ENCODE results near the gene IBA57. TPM values are rescaled to one million over a fixed set of nuclear protein-coding genes. Genes with fewer than 3 reads are reported as not detected.

The IBA57 gene
- total RNA-seq, 1 donor, result 4.3 TPM

DNA sequence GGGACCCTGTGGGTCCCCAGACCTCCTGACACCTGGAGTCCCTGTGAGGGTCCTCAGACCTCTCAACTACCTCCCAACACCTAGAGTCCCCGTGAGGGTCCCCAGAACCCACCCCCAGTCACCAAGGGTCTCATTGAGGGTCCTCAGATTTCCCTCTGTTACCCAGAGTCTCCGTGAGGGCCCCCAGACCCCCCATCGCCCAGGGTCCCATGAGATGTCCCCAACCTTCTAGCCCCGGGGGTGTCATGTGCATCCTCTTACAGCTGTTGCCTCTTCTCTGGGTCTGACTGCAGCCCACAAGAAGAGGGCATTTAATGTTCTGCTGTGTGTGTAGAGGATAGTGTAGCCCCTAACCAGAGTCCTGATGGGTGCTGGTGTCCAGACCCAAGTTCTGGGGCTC is 17.8 kb upstream of the IBA57 start:
- H3K4me3 ChIP-seq (ENCODE audit: low read depth, low read length), result no peak overlapping the region
- TF ChIP-seq, protein P1, sequence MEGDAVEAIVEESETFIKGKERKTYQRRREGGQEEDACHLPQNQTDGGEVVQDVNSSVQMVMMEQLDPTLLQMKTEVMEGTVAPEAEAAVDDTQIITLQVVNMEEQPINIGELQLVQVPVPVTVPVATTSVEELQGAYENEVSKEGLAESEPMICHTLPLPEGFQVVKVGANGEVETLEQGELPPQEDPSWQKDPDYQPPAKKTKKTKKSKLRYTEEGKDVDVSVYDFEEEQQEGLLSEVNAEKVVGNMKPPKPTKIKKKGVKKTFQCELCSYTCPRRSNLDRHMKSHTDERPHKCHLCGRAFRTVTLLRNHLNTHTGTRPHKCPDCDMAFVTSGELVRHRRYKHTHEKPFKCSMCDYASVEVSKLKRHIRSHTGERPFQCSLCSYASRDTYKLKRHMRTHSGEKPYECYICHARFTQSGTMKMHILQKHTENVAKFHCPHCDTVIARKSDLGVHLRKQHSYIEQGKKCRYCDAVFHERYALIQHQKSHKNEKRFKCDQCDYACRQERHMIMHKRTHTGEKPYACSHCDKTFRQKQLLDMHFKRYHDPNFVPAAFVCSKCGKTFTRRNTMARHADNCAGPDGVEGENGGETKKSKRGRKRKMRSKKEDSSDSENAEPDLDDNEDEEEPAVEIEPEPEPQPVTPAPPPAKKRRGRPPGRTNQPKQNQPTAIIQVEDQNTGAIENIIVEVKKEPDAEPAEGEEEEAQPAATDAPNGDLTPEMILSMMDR (IDR thresholded peaks at IDR 0.05; ENCODE audit: insufficient read depth, low read depth, low read length), result no peak
- DNase-seq (ENCODE audit: low read depth), result no peak

DNA sequence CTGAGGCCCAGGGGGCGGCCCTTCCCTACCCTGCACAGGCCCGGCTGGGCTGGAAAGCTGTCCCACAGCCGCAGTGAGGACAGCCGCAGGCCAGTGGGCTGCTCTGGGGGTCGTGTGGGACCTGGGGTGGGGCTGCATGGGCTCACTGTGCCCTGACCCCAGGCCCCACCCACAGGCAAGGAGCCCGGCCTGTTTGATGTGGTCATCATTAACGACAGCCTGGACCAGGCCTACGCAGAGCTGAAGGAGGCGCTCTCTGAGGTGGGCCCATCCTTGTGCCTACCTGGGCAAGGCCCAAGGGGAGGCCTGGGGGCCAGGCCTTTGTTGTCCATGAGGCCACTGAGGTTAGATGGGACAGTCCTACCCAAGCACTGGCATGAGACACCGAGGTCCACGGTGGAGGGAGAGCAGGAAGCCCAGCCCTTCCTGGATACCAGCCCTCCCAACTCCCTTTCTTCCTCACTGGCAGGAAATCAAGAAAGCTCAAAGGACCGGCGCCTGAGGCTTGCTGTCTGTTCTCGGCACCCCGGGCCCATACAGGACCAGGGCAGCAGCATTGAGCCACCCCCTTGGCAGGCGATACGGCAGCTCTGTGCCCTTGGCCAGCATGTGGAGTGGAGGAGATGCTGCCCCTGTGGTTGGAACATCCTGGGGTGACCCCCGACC is 17.3 kb upstream of the IBA57 start:
- no peak overlapping the region for H3K4me3 ChIP-seq (ENCODE audit: low read depth, low read length)
- TF ChIP-seq, protein P1 (IDR thresholded peaks at IDR 0.05; ENCODE audit: insufficient read depth, low read depth, low read length), result no peak
- no peak for DNase-seq (ENCODE audit: low read depth)

DNA sequence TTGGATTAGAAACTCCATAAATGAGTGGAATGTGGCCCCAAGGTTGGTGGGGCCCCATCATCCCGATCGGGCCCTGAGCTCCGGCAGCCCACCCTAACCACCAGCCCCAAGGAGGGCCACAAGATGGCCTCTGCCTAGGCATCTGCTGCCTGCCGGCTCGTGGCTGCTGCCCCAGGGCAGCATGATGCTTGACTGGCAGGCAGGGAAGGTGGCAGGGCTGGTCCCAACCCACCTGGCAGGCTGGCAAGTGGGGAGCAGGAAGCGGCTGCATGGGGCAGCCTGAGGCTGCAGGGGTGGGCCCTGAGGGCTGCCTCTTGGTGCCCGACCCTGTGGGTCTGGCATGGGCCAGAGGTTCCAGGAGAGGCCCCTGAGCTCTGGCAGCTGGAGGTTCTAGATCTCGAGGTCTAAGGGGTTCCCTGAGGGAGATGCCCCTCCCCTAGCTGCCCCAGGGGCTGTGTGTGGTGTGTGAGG is 16.6 kb upstream of the IBA57 start:
- TF ChIP-seq, protein P1 (IDR thresholded peaks at IDR 0.05; ENCODE audit: insufficient read depth, low read depth, low read length), result no peak
- DNase-seq (ENCODE audit: low read depth), result no peak
- H3K4me3 ChIP-seq (ENCODE audit: low read depth, low read length), result no peak overlapping the region

DNA sequence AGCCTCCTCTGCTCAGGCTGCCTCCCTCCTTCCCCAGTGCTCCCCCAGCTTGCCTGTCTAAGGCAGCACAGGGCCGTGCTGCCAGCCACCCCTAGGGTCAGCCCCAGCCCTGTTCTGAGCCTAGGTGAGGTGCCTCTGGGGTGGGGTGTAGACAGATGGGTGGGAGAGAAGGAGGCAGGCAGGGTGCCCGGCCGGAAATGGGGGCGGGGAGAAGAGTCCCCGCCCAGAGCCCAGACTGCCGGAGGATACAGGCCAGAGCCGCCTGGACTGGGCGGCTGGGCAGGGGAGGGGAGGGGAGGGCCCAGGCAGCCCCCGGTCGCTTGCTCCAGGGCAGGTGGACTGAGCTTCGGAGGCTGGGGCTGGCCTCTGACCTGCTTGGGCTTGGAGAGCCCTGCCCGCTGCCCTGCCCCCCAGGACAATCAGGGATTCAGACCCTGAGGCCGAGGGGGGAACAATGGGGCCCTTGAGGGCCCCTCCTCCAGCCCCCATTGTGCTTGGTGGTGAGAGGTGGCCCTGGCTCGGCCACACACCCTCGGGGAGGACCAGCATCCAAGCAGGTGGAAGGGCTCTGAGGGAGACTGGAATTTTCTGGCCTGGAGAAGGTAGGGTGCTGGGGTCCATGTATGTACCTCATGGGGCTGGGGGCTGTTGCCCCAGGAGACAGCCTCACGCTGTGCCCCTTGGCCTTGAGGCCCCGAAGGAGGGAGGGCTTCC is 16.0 kb upstream of the IBA57 start, which contains the start of gene GJC2:
Gene GJC2, plus strand, starts transcription at position 525 of the 714 bp plus-strand sequence. CDS start 7,829 bp downstream, outside the sequence.
- TF ChIP-seq, protein P1 (IDR thresholded peaks at IDR 0.05; ENCODE audit: insufficient read depth, low read depth, low read length), result no peak
- peak; percentile 52 for DNase-seq (ENCODE audit: low read depth)
- peak within 1 kb of the TSS; percentile 25 for H3K4me3 ChIP-seq (ENCODE audit: low read depth, low read length)

DNA sequence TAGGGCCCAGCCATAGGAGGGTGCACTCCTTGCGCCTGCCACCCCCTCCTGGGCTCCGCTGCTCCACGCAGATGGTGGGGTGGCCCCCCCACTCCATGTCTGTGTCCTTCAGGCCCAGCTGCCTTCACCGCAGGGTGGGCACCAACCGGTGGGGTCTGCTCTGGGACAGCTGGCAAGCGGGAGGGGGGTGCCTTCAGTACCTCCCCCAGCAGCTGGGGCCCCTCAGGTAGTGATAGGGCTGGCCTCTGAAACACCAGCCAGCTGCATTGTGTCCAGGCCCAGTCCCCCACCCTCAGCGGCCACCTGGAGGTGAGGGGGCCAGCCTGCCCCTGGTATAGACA is 15.5 kb upstream of the IBA57 start:
- TF ChIP-seq, protein P1 (IDR thresholded peaks at IDR 0.05; ENCODE audit: insufficient read depth, low read depth, low read length), result no peak
- H3K4me3 ChIP-seq (ENCODE audit: low read depth, low read length), result no peak overlapping the region
- DNase-seq (ENCODE audit: low read depth), result no peak

DNA sequence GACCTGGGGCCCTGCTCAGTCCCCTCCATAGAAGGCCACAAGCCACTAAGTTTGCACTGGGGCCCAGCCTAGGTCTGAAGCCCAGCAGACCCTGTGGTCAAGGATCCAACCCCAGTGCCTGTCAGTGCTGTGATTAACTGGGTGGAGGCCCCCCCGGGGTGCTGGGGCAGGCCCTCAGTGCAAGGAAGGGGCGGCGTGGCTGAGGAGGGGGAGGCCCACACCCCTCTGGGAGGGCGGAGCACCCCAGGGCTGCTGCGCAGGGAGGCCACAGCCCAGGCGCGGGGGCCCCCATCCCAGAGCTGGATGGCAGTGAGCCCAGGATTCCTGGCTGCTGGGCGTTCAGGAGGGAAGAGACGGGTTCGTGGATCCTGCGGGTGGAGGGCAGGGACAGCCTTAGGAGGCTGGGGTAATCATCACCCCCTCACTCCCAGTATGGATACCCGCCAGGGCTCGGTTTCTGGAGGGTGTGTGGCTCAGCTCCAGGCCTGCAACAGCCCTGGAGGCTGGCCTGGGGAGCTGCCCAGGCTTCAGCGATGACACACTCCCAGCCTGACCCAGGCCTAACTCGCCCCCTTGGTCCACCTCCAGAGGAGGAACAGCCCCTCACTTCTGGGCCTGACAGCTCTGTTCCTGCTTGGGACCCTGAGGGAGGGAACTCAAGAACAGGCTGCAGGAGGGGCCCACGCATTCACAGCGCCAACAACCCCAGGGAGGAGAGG is 15.0 kb upstream of the IBA57 start:
- no peak overlapping the region for H3K4me3 ChIP-seq (ENCODE audit: low read depth, low read length)
- TF ChIP-seq, protein P1 (IDR thresholded peaks at IDR 0.05; ENCODE audit: insufficient read depth, low read depth, low read length), result peak; percentile 7
- peak; percentile 85 for DNase-seq (ENCODE audit: low read depth)
